HepG2 (cell line): ENCODE data around the gene ARSJ. TPM values are rescaled to one million over a fixed set of nuclear protein-coding genes. Genes with fewer than 3 reads are reported as not detected.

Experiments used
- ATAC-seq: fragments of 200-7000 bp; cut with Tn5 transposase; 3 replicates; pipeline ENCODE4 v1.9.1; 2020; ENCODE audit warnings: mild to moderate bottlenecking, moderate library complexity
- BruUV-seq: library from RNA; stranded (reverse); fragments of 400-500 nt; replicated peaks from 2 replicates; lab custom pipeline; 2021; lab: Mats Ljungman, UMichigan
- CTCF ChIA-PET: fragments of 300-600 bp; formaldehyde crosslinking; extraction: SDS; loops from one replicate; lab custom pipeline; 2021; ENCODE audit warnings: low total read pairs, inconsistent platforms, low intra/inter-chr PET ratio; lab: Yijun Ruan, JAX
- POLR2A ChIA-PET: fragments of 350-600 bp; sonication (Branson Sonifier 250); formaldehyde crosslinking; loops from one replicate; lab custom pipeline; 2020; ENCODE audit warnings: antibody characterized with exemption, inconsistent platforms; lab: Yijun Ruan, JAX
- DNase-seq: peaks from one replicate; pipeline ENCODE4 v3.0.0-alpha.2; 2015; ENCODE audit warnings: low spot score
- FAIRE-seq: peaks from 3 replicates; lab custom pipeline; 2011; peaks lifted over from hg19 to GRCh38; lab: Jason Lieb, UNC
- H2AFZ ChIP-seq: one replicate; pipeline ENCODE4 v1.6.1; 2011; ENCODE audit warnings: low read length, inconsistent platforms
- H3K27ac ChIP-seq: fragments of 300-600 bp; 3 replicates; pipeline ENCODE4 v1.8.0; 2011; ENCODE audit warnings: mixed run types, mild to moderate bottlenecking, mixed read lengths, low read length, inconsistent platforms; ENCODE audit not compliant: insufficient read depth; ENCODE audit errors: extremely low read length
- H3K27me3 ChIP-seq, 2 experiments: fragments of 200-600 bp in 1 of 2; 2 replicates in 1 of 2; 3 replicates in 1 of 2; pipeline versions ENCODE4 v1.6.0 to v1.8.0; 2011; ENCODE audit warnings: low read length in 2 of 2, mild to moderate bottlenecking in 2 of 2, moderate library complexity in 2 of 2, inconsistent platforms in 1 of 2; ENCODE audit not compliant: insufficient read depth in 2 of 2, control insufficient read depth in 1 of 2
- H3K36me3 ChIP-seq, 2 experiments: fragments of 200-600 bp in 1 of 2; replicated peaks in 1 of 2; 2 replicates in 1 of 2; 3 replicates in 1 of 2; pipeline versions ENCODE4 v1.5.1 to v1.8.0; 2011; ENCODE audit warnings: low read length in 2 of 2, inconsistent platforms in 1 of 2; ENCODE audit not compliant: insufficient read depth in 2 of 2, control insufficient read depth in 1 of 2
- H3K4me1 ChIP-seq: 2 replicates; pipeline ENCODE4 v1.5.1; 2012; ENCODE audit warnings: low read length, inconsistent platforms; ENCODE audit not compliant: insufficient read depth
- H3K4me2 ChIP-seq: 2 replicates; pipeline ENCODE4 v1.6.0; 2011; ENCODE audit warnings: low read depth, low read length, inconsistent platforms
- H3K4me3 ChIP-seq, 3 experiments: fragments of 200-600 bp in 1 of 3; sonication (generic), shearing (Covaris generic) in 1 of 3; replicated peaks in 1 of 3; 2 replicates each; pipeline ENCODE4 v1.5.1; 2011 to 2016; ENCODE audit warnings: low read length in 3 of 3, inconsistent platforms in 2 of 3, low read depth in 2 of 3, mild to moderate bottlenecking in 2 of 3, control low read depth in 1 of 3, mixed read lengths in 1 of 3; ENCODE audit not compliant: insufficient read depth in 1 of 3
- H3K79me2 ChIP-seq: one replicate; pipeline ENCODE4 v1.6.1; 2011; ENCODE audit warnings: low read length, inconsistent platforms; ENCODE audit not compliant: insufficient read depth
- H3K9ac ChIP-seq: 2 replicates; pipeline ENCODE4 v1.6.0; 2011; ENCODE audit warnings: mild to moderate bottlenecking, low read depth, low read length, inconsistent platforms; ENCODE audit not compliant: insufficient read depth
- H3K9me3 ChIP-seq: 2 replicates; pipeline ENCODE4 v1.5.1; 2012; ENCODE audit warnings: mild to moderate bottlenecking, low read length
- H4K20me1 ChIP-seq: 2 replicates; pipeline ENCODE4 v1.6.0; 2011; ENCODE audit warnings: inconsistent platforms, mild to moderate bottlenecking, low read length, moderate library complexity; ENCODE audit not compliant: insufficient read depth
- IKZF4 ChIP-seq: sonication (generic); formaldehyde crosslinking; IDR thresholded peaks from 2 replicates; pipeline ENCODE4 v1.5.1; 2020; ENCODE audit warnings: borderline replicate concordance, mild to moderate bottlenecking, low read depth, missing genetic modification reagents; ENCODE audit errors: not compliant biosample characterization
- KLF12 ChIP-seq: sonication (generic); formaldehyde crosslinking; IDR thresholded peaks from 2 replicates; pipeline ENCODE4 v1.4.0; 2020; ENCODE audit warnings: missing genetic modification reagents, borderline replicate concordance
- KLF9 ChIP-seq: IDR thresholded peaks from 2 replicates; pipeline ENCODE4 v1.6.1; 2016; ENCODE audit warnings: low read depth
- MEF2D ChIP-seq: sonication (generic); formaldehyde crosslinking; IDR thresholded peaks from 2 replicates; pipeline ENCODE4 v1.5.1; 2020; ENCODE audit warnings: mild to moderate bottlenecking, missing genetic modification reagents
- SALL1 ChIP-seq: sonication (generic); formaldehyde crosslinking; IDR thresholded peaks from 2 replicates; pipeline ENCODE4 v1.8.0; 2022; ENCODE audit warnings: mild to moderate bottlenecking, missing genetic modification reagents
- ZNF124 ChIP-seq: sonication (generic); formaldehyde crosslinking; IDR thresholded peaks from 2 replicates; pipeline ENCODE4 v1.4.0; 2020; ENCODE audit warnings: missing genetic modification reagents
- ZNF138 ChIP-seq: sonication (generic); formaldehyde crosslinking; IDR thresholded peaks from 2 replicates; pipeline ENCODE4 v1.5.0; 2020; ENCODE audit warnings: mild to moderate bottlenecking, low read depth, missing genetic modification reagents
- ZNF160 ChIP-seq: sonication (generic); formaldehyde crosslinking; IDR thresholded peaks from 2 replicates; pipeline ENCODE4 v1.8.0; 2022; ENCODE audit warnings: mild to moderate bottlenecking, inconsistent platforms, missing genetic modification reagents
- ZNF644 ChIP-seq: IDR thresholded peaks from 2 replicates; pipeline ENCODE4 v1.6.1; 2016; ENCODE audit warnings: low read depth
- WGBS: methylation state at CpG from one replicate; pipeline ENCODE4 v1.1.6; 2017; ENCODE audit warnings: low lambda C conversion rate; 5-methylcytosine and 5-hydroxymethylcytosine counted together
- in situ Hi-C: cut with HindIII; loops from 2 replicates; pipeline ENCODE4 v1.10.0; 2017; ENCODE audit warnings: low pct_unique_long_range_greater_than_20kb; ENCODE audit not compliant: extremely low pct_ligation_motif_present
- intact Hi-C: fragments of 100-400 bp; cut with micrococcal nuclease; formaldehyde crosslinking; loops from one replicate; pipeline ENCODE4 v1.10.0; 2022; ENCODE audit not compliant: unreplicated experiment
- polyA plus RNA-seq, 8 experiments: library from polyadenylated mRNA; depleted of rRNA in 3 of 8; stranded (reverse) in 7 of 8; unstranded in 1 of 8; fragments of >200 nt; fragmentation: Illumina TruSeq in 4 of 8; extraction: Trizol in 4 of 8; gene quantifications; 2 replicates each; pipeline versions ENCODE4 v1.2.1 to v1.2.3, GENCODE V29; 2011 to 2016; ENCODE audit warnings: low read depth in 4 of 8, missing spikeins in 1 of 8, mixed read lengths in 1 of 8; ENCODE audit not compliant: insufficient read depth in 1 of 8
- total RNA-seq, 5 experiments: library from RNA; depleted of rRNA; stranded (reverse); fragments of >200 nt; fragmentation: Illumina TruSeq; extraction: Trizol; gene quantifications; 2 replicates each; pipeline ENCODE4 v1.2.3, GENCODE V29; 2016; ENCODE audit warnings: low read depth in 1 of 5
- TF ChIP-seq, protein P1 (sequence below): sonication (generic); formaldehyde crosslinking; IDR thresholded peaks from 2 replicates; pipeline ENCODE4 v1.4.0; 2020; ENCODE audit warnings: mild to moderate bottlenecking, missing genetic modification reagents
- TF ChIP-seq, protein P2 (sequence below): sonication (generic); formaldehyde crosslinking; IDR thresholded peaks from 2 replicates; pipeline ENCODE4 v1.9.0; 2022; ENCODE audit warnings: missing genetic modification reagents, mild to moderate bottlenecking, borderline replicate concordance
- TF ChIP-seq, protein P3 (sequence below): sonication (generic); formaldehyde crosslinking; IDR thresholded peaks from 2 replicates; pipeline ENCODE4 v1.4.0; 2020; ENCODE audit warnings: missing genetic modification reagents, borderline replicate concordance

Gene ARSJ
- total and polyA plus RNA-seq, 2 of the 13 experiments (the other 11 are each of a cell fraction or from before 2014, with no cell fraction given) = not detected

DNA sequence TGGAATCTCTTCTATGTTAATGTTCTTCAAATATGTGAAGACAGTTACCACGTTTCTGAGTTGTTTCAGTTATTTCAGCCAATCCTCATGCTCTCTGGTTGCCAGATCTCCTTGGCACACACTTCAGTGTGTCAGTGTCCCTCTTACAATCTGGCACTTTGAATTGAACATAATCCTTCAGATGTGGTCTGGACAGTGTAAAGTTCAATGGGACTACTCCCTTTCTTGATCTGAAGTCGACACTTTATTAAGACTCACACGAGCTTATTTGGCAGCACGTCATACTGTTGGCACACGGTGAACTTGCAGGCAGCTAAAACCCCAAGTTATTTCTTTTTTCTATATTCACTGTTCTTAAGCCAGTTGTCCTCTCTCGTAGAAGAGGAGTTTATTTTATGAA is 28.2 kb downstream of the ARSJ start:
- H3K9me3 ChIP-seq = no peaks in the 10 kb centered on the region
- H2AFZ ChIP-seq = no peak overlapping the region
- in situ Hi-C loops (loop anchor here (10.0 kb wide), 3 partner anchors 124 to 424 kb away; no protein-coding TSS in a partner anchor), intact Hi-C loops (no loop called here)
- WGBS = 4% methylated on average over 6 of the region's 6 CpGs
- BruUV-seq = no TSS peak
- H3K4me1 ChIP-seq = no peaks in the 10 kb centered on the region
- H3K4me3 ChIP-seq = no peak overlapping the region
- CTCF ChIA-PET = interaction anchor here (1.3 kb wide), 1 partner anchor 433 kb away, joined by 7 read pairs; no protein-coding TSS in a partner anchor
- no peak for DNase-seq
- POLR2A ChIA-PET = no interaction called here
- H3K9ac ChIP-seq = no peak overlapping the region
- TF ChIP-seq MEF2D (CRISPR knock-in tag) (no peak), ZNF124 (CRISPR knock-in tag) (no peak), ZNF644 (CRISPR knock-in tag) (no peak)
- TF ChIP-seq, protein P1, sequence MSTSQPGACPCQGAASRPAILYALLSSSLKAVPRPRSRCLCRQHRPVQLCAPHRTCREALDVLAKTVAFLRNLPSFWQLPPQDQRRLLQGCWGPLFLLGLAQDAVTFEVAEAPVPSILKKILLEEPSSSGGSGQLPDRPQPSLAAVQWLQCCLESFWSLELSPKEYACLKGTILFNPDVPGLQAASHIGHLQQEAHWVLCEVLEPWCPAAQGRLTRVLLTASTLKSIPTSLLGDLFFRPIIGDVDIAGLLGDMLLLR (CRISPR knock-in tag) = no peak
- no peaks in the 10 kb centered on the region for H3K36me3 ChIP-seq
- H3K27me3 ChIP-seq = no peaks in the 10 kb centered on the region
- no peak overlapping the region for H3K4me2 ChIP-seq
- FAIRE-seq = no peak
- no peaks in the 10 kb centered on the region for H3K79me2 ChIP-seq
- no peaks in the 10 kb centered on the region for H4K20me1 ChIP-seq
- no peak for ATAC-seq
- H3K27ac ChIP-seq = no peak overlapping the region

DNA sequence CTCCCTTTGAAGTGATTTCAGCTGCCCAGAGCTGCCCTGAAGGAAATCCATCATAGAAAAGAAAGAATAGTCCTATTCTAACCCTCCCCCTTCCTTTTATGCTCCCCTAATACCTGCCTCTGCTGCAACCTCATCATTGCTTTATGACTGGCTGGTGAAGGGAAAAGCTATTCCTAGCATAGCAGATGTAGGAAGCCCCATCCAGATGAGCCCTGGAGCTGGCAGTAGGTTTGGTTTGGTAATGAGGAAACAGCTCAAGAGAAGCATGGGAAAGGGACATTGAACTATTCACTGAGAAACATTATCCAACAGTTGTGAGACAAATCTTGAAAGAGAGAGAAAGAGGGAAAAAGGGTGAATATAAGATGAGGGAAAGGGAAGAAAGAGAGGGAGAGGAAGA is 29.2 kb downstream of the ARSJ start:
- no peak for FAIRE-seq
- no peaks in the 10 kb centered on the region for H3K36me3 ChIP-seq
- no peak for ATAC-seq
- no peak overlapping the region for H3K9ac ChIP-seq
- no peak overlapping the region for H3K27ac ChIP-seq
- no peaks in the 10 kb centered on the region for H4K20me1 ChIP-seq
- intact Hi-C loops (no loop called here), in situ Hi-C loops (loop anchor here (10.0 kb wide), 3 partner anchors 125 to 425 kb away; no protein-coding TSS in a partner anchor)
- no TSS peak for BruUV-seq
- H2AFZ ChIP-seq = no peak overlapping the region
- H3K4me2 ChIP-seq = no peak overlapping the region
- H3K27me3 ChIP-seq = no peaks in the 10 kb centered on the region
- CTCF ChIA-PET = no interaction called here
- H3K79me2 ChIP-seq = no peaks in the 10 kb centered on the region
- H3K9me3 ChIP-seq = no peaks in the 10 kb centered on the region
- no peaks in the 10 kb centered on the region for H3K4me1 ChIP-seq
- POLR2A ChIA-PET = no interaction called here
- no peak for DNase-seq
- H3K4me3 ChIP-seq = no peak overlapping the region
- no peak for TF ChIP-seq KLF9 (CRISPR knock-in tag)
- TF ChIP-seq, protein P2, sequence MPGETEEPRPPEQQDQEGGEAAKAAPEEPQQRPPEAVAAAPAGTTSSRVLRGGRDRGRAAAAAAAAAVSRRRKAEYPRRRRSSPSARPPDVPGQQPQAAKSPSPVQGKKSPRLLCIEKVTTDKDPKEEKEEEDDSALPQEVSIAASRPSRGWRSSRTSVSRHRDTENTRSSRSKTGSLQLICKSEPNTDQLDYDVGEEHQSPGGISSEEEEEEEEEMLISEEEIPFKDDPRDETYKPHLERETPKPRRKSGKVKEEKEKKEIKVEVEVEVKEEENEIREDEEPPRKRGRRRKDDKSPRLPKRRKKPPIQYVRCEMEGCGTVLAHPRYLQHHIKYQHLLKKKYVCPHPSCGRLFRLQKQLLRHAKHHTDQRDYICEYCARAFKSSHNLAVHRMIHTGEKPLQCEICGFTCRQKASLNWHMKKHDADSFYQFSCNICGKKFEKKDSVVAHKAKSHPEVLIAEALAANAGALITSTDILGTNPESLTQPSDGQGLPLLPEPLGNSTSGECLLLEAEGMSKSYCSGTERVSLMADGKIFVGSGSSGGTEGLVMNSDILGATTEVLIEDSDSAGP = no peak
- TF ChIP-seq ZNF160 (CRISPR knock-in tag) = no peak
- TF ChIP-seq, protein P3, sequence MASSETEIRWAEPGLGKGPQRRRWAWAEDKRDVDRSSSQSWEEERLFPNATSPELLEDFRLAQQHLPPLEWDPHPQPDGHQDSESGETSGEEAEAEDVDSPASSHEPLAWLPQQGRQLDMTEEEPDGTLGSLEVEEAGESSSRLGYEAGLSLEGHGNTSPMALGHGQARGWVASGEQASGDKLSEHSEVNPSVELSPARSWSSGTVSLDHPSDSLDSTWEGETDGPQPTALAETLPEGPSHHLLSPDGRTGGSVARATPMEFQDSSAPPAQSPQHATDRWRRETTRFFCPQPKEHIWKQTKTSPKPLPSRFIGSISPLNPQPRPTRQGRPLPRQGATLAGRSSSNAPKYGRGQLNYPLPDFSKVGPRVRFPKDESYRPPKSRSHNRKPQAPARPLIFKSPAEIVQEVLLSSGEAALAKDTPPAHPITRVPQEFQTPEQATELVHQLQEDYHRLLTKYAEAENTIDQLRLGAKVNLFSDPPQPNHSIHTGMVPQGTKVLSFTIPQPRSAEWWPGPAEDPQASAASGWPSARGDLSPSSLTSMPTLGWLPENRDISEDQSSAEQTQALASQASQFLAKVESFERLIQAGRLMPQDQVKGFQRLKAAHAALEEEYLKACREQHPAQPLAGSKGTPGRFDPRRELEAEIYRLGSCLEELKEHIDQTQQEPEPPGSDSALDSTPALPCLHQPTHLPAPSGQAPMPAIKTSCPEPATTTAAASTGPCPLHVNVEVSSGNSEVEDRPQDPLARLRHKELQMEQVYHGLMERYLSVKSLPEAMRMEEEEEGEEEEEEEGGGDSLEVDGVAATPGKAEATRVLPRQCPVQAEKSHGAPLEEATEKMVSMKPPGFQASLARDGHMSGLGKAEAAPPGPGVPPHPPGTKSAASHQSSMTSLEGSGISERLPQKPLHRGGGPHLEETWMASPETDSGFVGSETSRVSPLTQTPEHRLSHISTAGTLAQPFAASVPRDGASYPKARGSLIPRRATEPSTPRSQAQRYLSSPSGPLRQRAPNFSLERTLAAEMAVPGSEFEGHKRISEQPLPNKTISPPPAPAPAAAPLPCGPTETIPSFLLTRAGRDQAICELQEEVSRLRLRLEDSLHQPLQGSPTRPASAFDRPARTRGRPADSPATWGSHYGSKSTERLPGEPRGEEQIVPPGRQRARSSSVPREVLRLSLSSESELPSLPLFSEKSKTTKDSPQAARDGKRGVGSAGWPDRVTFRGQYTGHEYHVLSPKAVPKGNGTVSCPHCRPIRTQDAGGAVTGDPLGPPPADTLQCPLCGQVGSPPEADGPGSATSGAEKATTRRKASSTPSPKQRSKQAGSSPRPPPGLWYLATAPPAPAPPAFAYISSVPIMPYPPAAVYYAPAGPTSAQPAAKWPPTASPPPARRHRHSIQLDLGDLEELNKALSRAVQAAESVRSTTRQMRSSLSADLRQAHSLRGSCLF = no peak
- TF ChIP-seq KLF12 (CRISPR knock-in tag) = no peak
- no peak for TF ChIP-seq SALL1 (CRISPR knock-in tag)
- TF ChIP-seq ZNF138 (CRISPR knock-in tag) = no peak
- TF ChIP-seq IKZF4 (CRISPR knock-in tag) = no peak
